OCI-LY7 (cell line): ENCODE measurements around the gene AOAH.

Experiments
- CTCF ChIP-seq: fragments of 200-600 bp; sonication (generic); conservative IDR thresholded peaks from 2 replicates; pipeline ENCODE4 v1.5.1; 2014; ENCODE audit warnings: mild to moderate bottlenecking, antibody characterized with exemption, low read length, moderate library complexity, mixed read lengths
- EZH2phosphoT487 ChIP-seq: fragments of 200-600 bp; sonication (generic); IDR thresholded peaks from 2 replicates; pipeline ENCODE4 v1.6.1; 2018; ENCODE audit warnings: low read depth, borderline replicate concordance, mild to moderate bottlenecking, mixed run types, antibody characterized with exemption, low read length, moderate library complexity, mixed read lengths

GRCh38 chr7:36766451-36766850 lies 42.2 kb upstream of the AOAH start:
- no peak for TF ChIP-seq CTCF
- no peak for TF ChIP-seq EZH2phosphoT487
